GM12892 (cell line): ENCODE measurements around the gene GALNT2. TPM values are rescaled to one million over a fixed set of nuclear protein-coding genes. Genes with fewer than 3 reads are reported as not detected.

Experiments
- DNase-seq: peaks from one replicate; pipeline ENCODE4 v3.0.0; 2011; ENCODE audit not compliant: insufficient read length
- FAIRE-seq: peaks from 2 replicates; lab custom pipeline; 2011; peaks lifted over from hg19 to GRCh38; lab: Jason Lieb, UNC
- POLR2A ChIP-seq: IDR thresholded peaks from 2 replicates; pipeline ENCODE4 v1.6.1; 2011; ENCODE audit warnings: low read depth, low read length, control low read depth
- POLR2AphosphoS5 ChIP-seq: IDR thresholded peaks from 2 replicates; pipeline ENCODE4 v1.6.1; 2011; ENCODE audit warnings: low read depth, low read length, control low read depth
- TAF1 ChIP-seq: IDR thresholded peaks from 2 replicates; pipeline ENCODE4 v1.6.1; 2011; ENCODE audit warnings: low read depth, mild to moderate bottlenecking, control low read depth, low read length, borderline replicate concordance
- polyA plus RNA-seq: library from polyadenylated mRNA; unstranded; fragments of >200 nt; gene quantifications from one replicate; pipeline ENCODE4 v1.2.1, GENCODE V29; 2012; ENCODE audit warnings: missing spikeins, inconsistent platforms; ENCODE audit not compliant: missing spikeins

Gene GALNT2
- 12.8 TPM for polyA plus RNA-seq

- FAIRE-seq (peak; percentile 98), DNase-seq (peak; percentile 91)
- TF ChIP-seq POLR2A: peak; percentile 69
- peak; percentile 82; the same call in 1 of the 2 replicates for TF ChIP-seq TAF1
- TF ChIP-seq POLR2AphosphoS5: peak; percentile 42; the same call in 1 of the 2 replicates
Measured at GRCh38 chr1:230066466-230067404, at the start of gene GALNT2. Gene GALNT2, plus strand, starts transcription at chr1:230067238. Its CDS starts 43 bp downstream, at chr1:230067281.

- no peak for DNase-seq
- no peak for TF ChIP-seq POLR2A
- TF ChIP-seq POLR2AphosphoS5: no peak
- TF ChIP-seq TAF1: no peak
- no peak for FAIRE-seq
Measured at GRCh38 chr1:230020451-230020850, 46.6 kb upstream of the GALNT2 start.

- TF ChIP-seq TAF1 (no peak), POLR2AphosphoS5 (no peak), POLR2A (no peak)
- FAIRE-seq (no peak), DNase-seq (no peak)
Measured at GRCh38 chr1:230022666-230023380, 44.2 kb upstream of the GALNT2 start.

- TF ChIP-seq TAF1: no peak
- TF ChIP-seq POLR2AphosphoS5: no peak
- no peak for TF ChIP-seq POLR2A
- no peak for FAIRE-seq
- DNase-seq: no peak
Measured at GRCh38 chr1:230025686-230026085, 41.4 kb upstream of the GALNT2 start.

- FAIRE-seq (no peak), DNase-seq (no peak)
- no peak for TF ChIP-seq POLR2A
- TF ChIP-seq TAF1: no peak
- TF ChIP-seq POLR2AphosphoS5: no peak
Measured at GRCh38 chr1:230026139-230026538, 40.9 kb upstream of the GALNT2 start.

- DNase-seq: no peak
- FAIRE-seq: no peak
- TF ChIP-seq POLR2A: no peak
- no peak for TF ChIP-seq TAF1
- TF ChIP-seq POLR2AphosphoS5: no peak
Measured at GRCh38 chr1:230026572-230026971, 40.5 kb upstream of the GALNT2 start.

GRCh38 chr1:230028602-230029223 lies 38.3 kb upstream of the GALNT2 start:
- FAIRE-seq: no peak
- TF ChIP-seq POLR2AphosphoS5 (no peak), TAF1 (no peak), POLR2A (no peak)

GRCh38 chr1:230029244-230029941 lies 37.6 kb upstream of the GALNT2 start:
- FAIRE-seq (no peak), DNase-seq (no peak)
- TF ChIP-seq TAF1: no peak
- no peak for TF ChIP-seq POLR2AphosphoS5
- TF ChIP-seq POLR2A: no peak

More at GRCh38 chr1:230028602-230029223, 38.3 kb upstream of the GALNT2 start:
- no peak for DNase-seq

GRCh38 chr1:230030122-230030821 lies 36.8 kb upstream of the GALNT2 start:
- FAIRE-seq (no peak), DNase-seq (no peak)
- no peak for TF ChIP-seq POLR2A
- no peak for TF ChIP-seq TAF1
- TF ChIP-seq POLR2AphosphoS5: no peak

- FAIRE-seq: no peak
- TF ChIP-seq POLR2A: no peak
- no peak for TF ChIP-seq POLR2AphosphoS5
- no peak for TF ChIP-seq TAF1
- DNase-seq: no peak
Measured at GRCh38 chr1:230031131-230031530, 35.9 kb upstream of the GALNT2 start.
